NB4 (cell line): ENCODE results near the gene ARFRP1.
A peak's percentile ranks its signal among the peaks of the same experiment; 100 is the strongest.

Experiments
- DNase-seq: peaks from one replicate; pipeline ENCODE4 v3.0.0; 2010; ENCODE audit warnings: low read depth
- H3K4me3 ChIP-seq: one replicate; pipeline ENCODE4 v1.5.1; 2011; ENCODE audit warnings: mild to moderate bottlenecking, low read depth, low read length, moderate library complexity
- MYC ChIP-seq: IDR thresholded peaks from 2 replicates; pipeline ENCODE4 v1.6.1; 2011; ENCODE audit warnings: low read depth, low read length
- POLR2A ChIP-seq: IDR thresholded peaks from 2 replicates; pipeline ENCODE4 v1.6.1; 2011; ENCODE audit warnings: mild to moderate bottlenecking; ENCODE audit not compliant: insufficient read length; ENCODE audit errors: extremely low read depth
- TF ChIP-seq, protein P1 (sequence below): IDR thresholded peaks from 2 replicates; pipeline ENCODE4 v1.6.1; 2011; ENCODE audit warnings: low read depth, low read length
- TF ChIP-seq, protein P2 (sequence below): IDR thresholded peaks from one replicate; pipeline ENCODE4 v1.5.1; 2012; ENCODE audit warnings: low read depth, low read length

The ARFRP1 gene

GRCh38 chr20:63740627-63741353 is 33.0 kb upstream of the ARFRP1 start:
- peak; percentile 95 for DNase-seq
- TF ChIP-seq MYC (peak; percentile 95), POLR2A (no peak)
- TF ChIP-seq, protein P1, sequence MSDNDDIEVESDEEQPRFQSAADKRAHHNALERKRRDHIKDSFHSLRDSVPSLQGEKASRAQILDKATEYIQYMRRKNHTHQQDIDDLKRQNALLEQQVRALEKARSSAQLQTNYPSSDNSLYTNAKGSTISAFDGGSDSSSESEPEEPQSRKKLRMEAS, result peak; percentile 89
- TF ChIP-seq, protein P2, sequence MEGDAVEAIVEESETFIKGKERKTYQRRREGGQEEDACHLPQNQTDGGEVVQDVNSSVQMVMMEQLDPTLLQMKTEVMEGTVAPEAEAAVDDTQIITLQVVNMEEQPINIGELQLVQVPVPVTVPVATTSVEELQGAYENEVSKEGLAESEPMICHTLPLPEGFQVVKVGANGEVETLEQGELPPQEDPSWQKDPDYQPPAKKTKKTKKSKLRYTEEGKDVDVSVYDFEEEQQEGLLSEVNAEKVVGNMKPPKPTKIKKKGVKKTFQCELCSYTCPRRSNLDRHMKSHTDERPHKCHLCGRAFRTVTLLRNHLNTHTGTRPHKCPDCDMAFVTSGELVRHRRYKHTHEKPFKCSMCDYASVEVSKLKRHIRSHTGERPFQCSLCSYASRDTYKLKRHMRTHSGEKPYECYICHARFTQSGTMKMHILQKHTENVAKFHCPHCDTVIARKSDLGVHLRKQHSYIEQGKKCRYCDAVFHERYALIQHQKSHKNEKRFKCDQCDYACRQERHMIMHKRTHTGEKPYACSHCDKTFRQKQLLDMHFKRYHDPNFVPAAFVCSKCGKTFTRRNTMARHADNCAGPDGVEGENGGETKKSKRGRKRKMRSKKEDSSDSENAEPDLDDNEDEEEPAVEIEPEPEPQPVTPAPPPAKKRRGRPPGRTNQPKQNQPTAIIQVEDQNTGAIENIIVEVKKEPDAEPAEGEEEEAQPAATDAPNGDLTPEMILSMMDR, result peak; percentile 7
- peak overlapping the region; percentile 74 for H3K4me3 ChIP-seq

GRCh38 chr20:63740070-63740626 is 32.4 kb upstream of the ARFRP1 start:
- DNase-seq, result peak; percentile 76
- TF ChIP-seq, protein P1, result 0 out of 2 replicates have a peak, but pooled peaks have one; percentile 4
- TF ChIP-seq POLR2A (no peak), MYC (no peak)
- TF ChIP-seq, protein P2, result no peak
- peak overlapping the region; percentile 74 for H3K4me3 ChIP-seq

GRCh38 chr20:63739130-63740069 is 31.6 kb upstream of the ARFRP1 start, which contains the start of gene SLC2A4RG:
SLC2A4RG (plus strand) TSS chr20:63739776; CDS start chr20:63739913, 137 bp downstream.
- DNase-seq, result peak; percentile 82
- TF ChIP-seq, protein P1, result no peak
- peak; percentile 21 for TF ChIP-seq POLR2A
- peak within 1 kb of the TSS; percentile 74 for H3K4me3 ChIP-seq

DNA sequence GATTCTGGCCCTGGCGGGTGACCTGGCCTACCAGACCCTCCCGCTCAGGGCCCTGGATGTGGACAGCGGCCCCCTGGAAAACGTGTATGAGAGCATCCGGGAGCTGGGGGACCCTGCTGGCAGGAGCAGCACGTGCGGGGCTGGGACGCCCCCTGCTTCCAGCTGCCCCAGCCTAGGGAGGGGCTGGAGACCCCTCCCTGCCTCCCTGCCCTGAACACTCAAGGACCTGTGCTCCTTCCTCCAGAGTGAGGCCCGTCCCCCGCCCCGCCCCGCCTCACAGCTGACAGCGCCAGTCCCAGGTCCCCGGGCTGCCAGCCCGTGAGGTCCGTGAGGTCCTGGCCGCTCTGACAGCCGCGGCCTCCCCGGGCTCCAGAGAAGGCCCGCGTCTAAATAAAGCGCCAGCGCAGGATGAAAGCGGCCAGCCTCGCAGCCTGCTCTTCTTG is 30.9 kb upstream of the ARFRP1 start:
- TF ChIP-seq, protein P1, result no peak
- TF ChIP-seq MYC, result no peak
- TF ChIP-seq POLR2A, result no peak
- TF ChIP-seq, protein P2, result no peak
- DNase-seq, result no peak
- H3K4me3 ChIP-seq, result no peak overlapping the region

GRCh38 chr20:63737945-63738686 is 30.3 kb upstream of the ARFRP1 start:
- no peak overlapping the region for H3K4me3 ChIP-seq
- DNase-seq, result no peak
- TF ChIP-seq POLR2A (no peak), MYC (no peak)
- TF ChIP-seq, protein P1, result no peak
- TF ChIP-seq, protein P2, result no peak
